ENCODE measurements around the gene ATP5F1B.

- TF ChIP-seq CTCF (IDR thresholded peaks at IDR 0.05): no peak
- no peak for TF ChIP-seq EZH2 (IDR thresholded peaks at IDR 0.05)
- TF ChIP-seq EZH2phosphoT487 (IDR thresholded peaks at IDR 0.05): no peak
These were observed 8.2 kb downstream of the ATP5F1B start for GRCh38 chr12:56637621-56638020.
